ENCODE measurements around the gene CNP. TPM values are rescaled to one million over a fixed set of nuclear protein-coding genes. Genes with fewer than 3 reads are reported as not detected.

Gene CNP
- total and polyA plus RNA-seq, 2 donors (not counting 1 experiment from before 2014, with no cell fraction given) = 57.7 to 60.4 TPM

GRCh38 chr17:41967141-41967920, 736 bp downstream of the CNP start:
- no peak overlapping the region for H2AFZ ChIP-seq (ENCODE audit: low read length)
- no peaks in the 10 kb centered on the region for H3K27me3 ChIP-seq (ENCODE audit: control insufficient read depth, insufficient read depth, low read length)
- peak overlapping the region; percentile 78 to 97 (median 86) for H3K4me3 ChIP-seq (replicated peaks in 1 of 4; ENCODE audit: control extremely low read depth in 1 of 4, insufficient read depth in 1 of 4, low read depth in 3 of 4, low read length in 4 of 4)
- peak overlapping the region; percentile 83 for H3K4me2 ChIP-seq (ENCODE audit: extremely low read depth, insufficient read depth, low read length)
- no peaks in the 10 kb centered on the region for H3K9me3 ChIP-seq (ENCODE audit: control insufficient read depth, insufficient read depth, low read depth, low read length)
- peaks cover 14% of the 10 kb centered on the region for H3K36me3 ChIP-seq (ENCODE audit: control insufficient read depth, insufficient read depth, low read length)
- H3K79me2 ChIP-seq (ENCODE audit: control insufficient read depth, insufficient read depth, low read length) = peaks cover 37% of the 10 kb centered on the region
- H3K9ac ChIP-seq (ENCODE audit: insufficient read depth, low read length) = peak overlapping the region; percentile 85
- H3K4me1 ChIP-seq (ENCODE audit: control insufficient read depth, extremely low read depth, insufficient read depth, low read length) = peaks cover 6% of the 10 kb centered on the region
- H3K27ac ChIP-seq (ENCODE audit: insufficient read depth, low read length) = peak overlapping the region; percentile 73
- TF ChIP-seq CTCF (conservative IDR thresholded peaks at IDR 0.05 in 1 of 2, IDR thresholded peaks at IDR 0.05 in 1 of 2; ENCODE audit: low read depth in 1 of 2, low read length in 2 of 2) = no peak
- TF ChIP-seq EZH2 (IDR thresholded peaks at IDR 0.05; ENCODE audit: low read length, missing control alignments) = no peak
- DNase-seq (ENCODE audit: low read depth in 2 of 2) = peak in 1 of 2 donors; percentile 17
- no peaks in the 10 kb centered on the region for H4K20me1 ChIP-seq (ENCODE audit: control insufficient read depth, extremely low read depth, insufficient read depth, low read length)

GRCh38 chr17:41967921-41968578, 1.5 kb downstream of the CNP start:
- DNase-seq (ENCODE audit: low read depth in 2 of 2) = no peak
- no peak overlapping the region for H3K27ac ChIP-seq (ENCODE audit: insufficient read depth, low read length)
- H3K36me3 ChIP-seq (ENCODE audit: control insufficient read depth, insufficient read depth, low read length) = peaks cover 19% of the 10 kb centered on the region
- no peak for TF ChIP-seq CTCF (conservative IDR thresholded peaks at IDR 0.05 in 1 of 2, IDR thresholded peaks at IDR 0.05 in 1 of 2; ENCODE audit: low read depth in 1 of 2, low read length in 2 of 2)
- TF ChIP-seq EZH2 (IDR thresholded peaks at IDR 0.05; ENCODE audit: low read length, missing control alignments) = no peak
- H3K79me2 ChIP-seq (ENCODE audit: control insufficient read depth, insufficient read depth, low read length) = peaks cover 41% of the 10 kb centered on the region
- H2AFZ ChIP-seq (ENCODE audit: low read length) = no peak overlapping the region
- no peaks in the 10 kb centered on the region for H3K27me3 ChIP-seq (ENCODE audit: control insufficient read depth, insufficient read depth, low read length)
- H3K9me3 ChIP-seq (ENCODE audit: control insufficient read depth, insufficient read depth, low read depth, low read length) = no peaks in the 10 kb centered on the region
- H3K4me3 ChIP-seq (replicated peaks in 1 of 4; ENCODE audit: control extremely low read depth in 1 of 4, insufficient read depth in 1 of 4, low read depth in 3 of 4, low read length in 4 of 4) = peak overlapping the region; percentile 78 to 97 (median 86)
- H3K4me2 ChIP-seq (ENCODE audit: extremely low read depth, insufficient read depth, low read length) = peak overlapping the region; percentile 83
- H3K9ac ChIP-seq (ENCODE audit: insufficient read depth, low read length) = no peak overlapping the region
- H3K4me1 ChIP-seq (ENCODE audit: control insufficient read depth, extremely low read depth, insufficient read depth, low read length) = peaks cover 8% of the 10 kb centered on the region
- H4K20me1 ChIP-seq (ENCODE audit: control insufficient read depth, extremely low read depth, insufficient read depth, low read length) = no peaks in the 10 kb centered on the region

- peaks cover 41% of the 10 kb centered on the region for H3K79me2 ChIP-seq (ENCODE audit: control insufficient read depth, insufficient read depth, low read length)
Measured at GRCh38 chr17:41968676-41969075, 2.1 kb downstream of the CNP start.

More at GRCh38 chr17:41968676-41969075, 2.1 kb downstream of the CNP start:
- H4K20me1 ChIP-seq (ENCODE audit: control insufficient read depth, extremely low read depth, insufficient read depth, low read length) = no peaks in the 10 kb centered on the region
- H3K4me2 ChIP-seq (ENCODE audit: extremely low read depth, insufficient read depth, low read length) = no peak overlapping the region
- H2AFZ ChIP-seq (ENCODE audit: low read length) = no peak overlapping the region
- peaks cover 21% of the 10 kb centered on the region for H3K36me3 ChIP-seq (ENCODE audit: control insufficient read depth, insufficient read depth, low read length)
- no peak overlapping the region for H3K9ac ChIP-seq (ENCODE audit: insufficient read depth, low read length)
- TF ChIP-seq EZH2 (IDR thresholded peaks at IDR 0.05; ENCODE audit: low read length, missing control alignments) (no peak), CTCF (conservative IDR thresholded peaks at IDR 0.05 in 1 of 2, IDR thresholded peaks at IDR 0.05 in 1 of 2; ENCODE audit: low read depth in 1 of 2, low read length in 2 of 2) (no peak)
- no peaks in the 10 kb centered on the region for H3K27me3 ChIP-seq (ENCODE audit: control insufficient read depth, insufficient read depth, low read length)
- H3K9me3 ChIP-seq (ENCODE audit: control insufficient read depth, insufficient read depth, low read depth, low read length) = no peaks in the 10 kb centered on the region
- H3K4me1 ChIP-seq (ENCODE audit: control insufficient read depth, extremely low read depth, insufficient read depth, low read length) = peaks cover 8% of the 10 kb centered on the region
- H3K4me3 ChIP-seq (replicated peaks in 1 of 4; ENCODE audit: control extremely low read depth in 1 of 4, insufficient read depth in 1 of 4, low read depth in 3 of 4, low read length in 4 of 4) = peak overlapping the region in 1 of 4 experiments; percentile 10
- no peak for DNase-seq (ENCODE audit: low read depth in 2 of 2)
- H3K27ac ChIP-seq (ENCODE audit: insufficient read depth, low read length) = no peak overlapping the region

Measured in fibroblast of lung (primary cell).